ENCODE measurements around the gene ITGA11.

GRCh38 chr15:68399096-68400065, 32.6 kb downstream of the ITGA11 start:
- TF ChIP-seq CTCF (IDR thresholded peaks at IDR 0.05 in 8 of 11, conservative IDR thresholded peaks at IDR 0.05 in 3 of 11) (no peak), POLR2A (IDR thresholded peaks at IDR 0.05) (no peak)

Data from spleen (tissue), 7 donors.